Peyer's patch (tissue), 4 donors: ENCODE results near the gene EFL1.

ENCODE experiments used
- POLR2A ChIP-seq, 2 donors: fragments of 450-650 bp; IDR thresholded peaks; one replicate each; pipeline ENCODE4 v1.5.1; 2017; ENCODE audit warnings: antibody characterized with exemption in 2 of 2, mild to moderate bottlenecking in 2 of 2, moderate library complexity in 2 of 2
- TF ChIP-seq, protein P1 (sequence below), 6 experiments: fragments of 450-650 bp in 4 of 6; fragments of 200-600 bp in 2 of 6; sonication (generic) in 1 of 6; IDR thresholded peaks; one replicate each; pipeline ENCODE4 v1.5.1; 2017 to 2019; ENCODE audit warnings: antibody characterized with exemption in 6 of 6, mild to moderate bottlenecking in 3 of 6, moderate library complexity in 1 of 6

- TF ChIP-seq POLR2A (IDR thresholded peaks at IDR 0.05) = no peak
- TF ChIP-seq, protein P1, sequence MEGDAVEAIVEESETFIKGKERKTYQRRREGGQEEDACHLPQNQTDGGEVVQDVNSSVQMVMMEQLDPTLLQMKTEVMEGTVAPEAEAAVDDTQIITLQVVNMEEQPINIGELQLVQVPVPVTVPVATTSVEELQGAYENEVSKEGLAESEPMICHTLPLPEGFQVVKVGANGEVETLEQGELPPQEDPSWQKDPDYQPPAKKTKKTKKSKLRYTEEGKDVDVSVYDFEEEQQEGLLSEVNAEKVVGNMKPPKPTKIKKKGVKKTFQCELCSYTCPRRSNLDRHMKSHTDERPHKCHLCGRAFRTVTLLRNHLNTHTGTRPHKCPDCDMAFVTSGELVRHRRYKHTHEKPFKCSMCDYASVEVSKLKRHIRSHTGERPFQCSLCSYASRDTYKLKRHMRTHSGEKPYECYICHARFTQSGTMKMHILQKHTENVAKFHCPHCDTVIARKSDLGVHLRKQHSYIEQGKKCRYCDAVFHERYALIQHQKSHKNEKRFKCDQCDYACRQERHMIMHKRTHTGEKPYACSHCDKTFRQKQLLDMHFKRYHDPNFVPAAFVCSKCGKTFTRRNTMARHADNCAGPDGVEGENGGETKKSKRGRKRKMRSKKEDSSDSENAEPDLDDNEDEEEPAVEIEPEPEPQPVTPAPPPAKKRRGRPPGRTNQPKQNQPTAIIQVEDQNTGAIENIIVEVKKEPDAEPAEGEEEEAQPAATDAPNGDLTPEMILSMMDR (IDR thresholded peaks at IDR 0.05) = no peak
These were observed 124.2 kb downstream of the EFL1 start for GRCh38 chr15:82138306-82138705.
